NT2/D1 (cell line): ENCODE measurements around the gene TRAM2.
"Not testable (repeated sequence)": the region's sequence is repeated elsewhere in the genome, so short reads cannot be mapped to it uniquely, and the experiment has no call there.

Experiments used
- YY1 ChIP-seq: IDR thresholded peaks from 2 replicates; pipeline ENCODE4 v1.6.1; 2011; ENCODE audit not compliant: insufficient read length, insufficient read depth
- ZNF274 ChIP-seq: IDR thresholded peaks from 2 replicates; pipeline ENCODE4 v1.6.1; 2011; ENCODE audit warnings: mild to moderate bottlenecking, low read depth, low read length

- not testable (repeated sequence) for TF ChIP-seq ZNF274, YY1
Measured at GRCh38 chr6:52461194-52461593, 115.7 kb downstream of the TRAM2 start.
